Activated naive CD8-positive, alpha-beta T cell treated with anti-CD3 and anti-CD28 coated beads for 36 hours (primary cell): ENCODE measurements around the gene C2. TPM values are rescaled to one million over a fixed set of nuclear protein-coding genes. Genes with fewer than 3 reads are reported as not detected.

Source experiments
- DNase-seq: peaks from one replicate; pipeline ENCODE4 v3.0.0; 2021
- H3K27ac Mint-ChIP-seq: one replicate; pipeline ENCODE4 v1.8.0; 2022; ENCODE audit warnings: mild to moderate bottlenecking, moderate library complexity, mixed read lengths
- H3K27me3 Mint-ChIP-seq: one replicate; pipeline ENCODE4 v1.8.0; 2022; ENCODE audit warnings: mild to moderate bottlenecking, mixed read lengths
- H3K36me3 Mint-ChIP-seq: one replicate; pipeline ENCODE4 v1.8.0; 2021; ENCODE audit warnings: mild to moderate bottlenecking, mixed read lengths
- H3K4me1 Mint-ChIP-seq: one replicate; pipeline ENCODE4 v1.8.0; 2021; ENCODE audit warnings: mixed read lengths
- H3K4me3 Mint-ChIP-seq: one replicate; pipeline ENCODE4 v1.8.0; 2022; ENCODE audit warnings: mild to moderate bottlenecking, moderate library complexity, mixed read lengths
- H3K9me3 Mint-ChIP-seq: one replicate; pipeline ENCODE4 v1.8.0; 2022; ENCODE audit warnings: mixed read lengths
- total RNA-seq, 2 experiments: library from RNA; stranded (reverse); gene quantifications; one replicate each; pipeline ENCODE4 v1.2.3, GENCODE V29; 2021

The C2 gene
- total RNA-seq, 2 experiments from 2014 or later, result 0.42 to 1.6 TPM

DNA sequence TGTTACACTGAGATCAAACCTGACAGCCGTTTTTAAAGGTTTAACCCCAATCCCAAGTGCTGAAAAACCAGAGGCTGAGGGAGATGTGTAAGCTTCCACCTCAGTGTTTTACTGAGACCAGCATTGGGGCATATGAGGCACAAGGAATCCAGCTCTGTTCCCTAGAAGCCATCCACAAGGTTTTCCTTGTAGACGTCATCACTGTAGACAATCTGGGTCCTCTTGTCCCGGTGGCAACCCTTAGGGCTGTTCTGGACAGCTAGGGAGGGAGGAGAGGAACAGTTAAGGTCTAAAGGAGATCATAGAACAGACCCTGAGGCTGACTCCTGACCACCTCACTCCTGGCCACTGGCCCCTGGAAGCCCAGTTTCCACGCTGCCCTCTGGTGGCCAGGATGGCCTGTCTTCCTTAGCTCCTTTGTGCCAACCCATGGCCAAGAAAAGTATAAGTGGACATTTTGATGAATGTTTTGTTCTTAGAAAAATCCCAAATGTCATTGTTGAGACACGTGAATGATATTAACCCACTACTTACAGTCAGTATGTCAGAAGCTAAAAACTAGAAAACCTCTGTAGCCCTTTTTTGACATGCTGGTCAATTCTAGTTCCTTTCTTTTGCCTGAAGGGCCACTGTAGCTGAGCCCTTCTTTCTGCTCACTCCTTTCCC lies 24.8 kb downstream of the C2 start:
- DNase-seq, result no peak
- H3K4me3 Mint-ChIP-seq, result no peak overlapping the region
- peak overlapping the region; percentile 56 for H3K27ac Mint-ChIP-seq
- H3K36me3 Mint-ChIP-seq, result peaks cover 23% of the 10 kb centered on the region
- H3K9me3 Mint-ChIP-seq, result no peaks in the 10 kb centered on the region
- peaks cover 3% of the 10 kb centered on the region for H3K27me3 Mint-ChIP-seq
- peaks cover 1% of the 10 kb centered on the region for H3K4me1 Mint-ChIP-seq

DNA sequence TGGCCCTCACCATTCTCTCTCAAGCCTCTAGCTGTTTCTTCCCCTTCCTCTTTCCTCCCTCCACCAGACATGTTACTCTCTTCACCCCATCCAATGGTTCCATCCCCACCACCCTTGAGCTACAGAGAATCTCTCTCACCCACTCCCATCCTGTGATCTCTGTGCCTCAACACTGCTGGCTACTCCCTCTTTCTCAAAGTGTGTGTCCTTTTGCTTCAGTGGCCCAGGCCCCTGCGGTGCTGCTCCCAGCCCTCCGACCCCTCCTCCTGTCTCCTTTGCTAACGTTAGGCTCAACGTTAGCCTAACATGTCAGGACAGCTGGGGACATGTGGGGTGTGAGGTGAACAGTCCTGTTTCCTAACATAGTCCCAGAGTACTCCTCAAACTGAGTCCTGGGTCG lies 25.4 kb downstream of the C2 start:
- Mint-ChIP-seq H3K27me3 (no peaks in the 10 kb centered on the region), H3K36me3 (peaks cover 23% of the 10 kb centered on the region), H3K4me1 (peaks cover 7% of the 10 kb centered on the region), H3K27ac (peak overlapping the region; percentile 56), H3K4me3 (no peak overlapping the region), H3K9me3 (no peaks in the 10 kb centered on the region)
- no peak for DNase-seq

DNA sequence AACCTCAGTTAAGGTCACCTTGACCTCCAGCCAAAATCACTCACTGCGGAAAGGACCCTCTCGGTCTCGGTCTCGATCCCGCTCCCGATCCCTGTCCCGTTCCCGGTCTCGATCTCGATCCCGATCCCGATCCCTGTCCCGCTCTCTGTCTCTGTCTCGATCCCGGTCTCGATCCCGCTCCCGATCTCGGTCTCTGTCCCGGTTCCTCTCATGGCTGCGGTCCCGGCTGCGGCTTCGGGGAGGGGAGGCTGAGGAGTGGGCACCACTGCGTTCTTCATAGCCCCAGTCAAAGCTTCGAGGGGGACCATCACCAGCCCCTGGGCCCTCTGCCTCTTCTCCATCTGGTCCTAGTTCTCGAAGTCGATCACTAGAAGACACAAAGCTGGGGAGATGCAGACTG lies 27.0 kb downstream of the C2 start:
- peaks cover 25% of the 10 kb centered on the region for H3K36me3 Mint-ChIP-seq
- H3K4me1 Mint-ChIP-seq, result peaks cover 7% of the 10 kb centered on the region
- H3K9me3 Mint-ChIP-seq, result no peaks in the 10 kb centered on the region
- H3K27ac Mint-ChIP-seq, result no peak overlapping the region
- H3K4me3 Mint-ChIP-seq, result no peak overlapping the region
- no peak for DNase-seq
- H3K27me3 Mint-ChIP-seq, result no peaks in the 10 kb centered on the region

DNA sequence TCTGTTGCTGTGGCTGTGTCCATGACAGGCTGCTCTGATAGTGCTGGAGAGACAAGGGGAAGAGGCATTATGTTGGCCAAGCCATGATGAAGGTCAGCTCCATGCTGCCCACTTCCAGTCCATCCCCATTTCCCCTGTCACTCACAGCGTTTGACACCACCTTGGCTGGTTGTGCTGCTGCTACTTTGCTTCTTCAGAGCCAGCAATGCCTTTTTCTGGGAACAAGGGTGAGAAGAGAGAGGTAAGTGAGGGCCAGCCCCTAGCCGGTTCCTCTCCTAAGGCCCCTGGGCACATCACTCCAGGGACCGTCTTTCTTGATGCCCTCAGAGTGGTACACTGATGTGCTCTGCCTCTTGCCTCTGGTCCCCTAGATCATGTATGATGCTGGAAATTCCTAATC lies 29.3 kb downstream of the C2 start:
- Mint-ChIP-seq H3K9me3 (no peaks in the 10 kb centered on the region), H3K27me3 (no peaks in the 10 kb centered on the region), H3K4me3 (no peak overlapping the region), H3K36me3 (peaks cover 32% of the 10 kb centered on the region), H3K4me1 (peaks cover 20% of the 10 kb centered on the region), H3K27ac (no peak overlapping the region)
- no peak for DNase-seq

DNA sequence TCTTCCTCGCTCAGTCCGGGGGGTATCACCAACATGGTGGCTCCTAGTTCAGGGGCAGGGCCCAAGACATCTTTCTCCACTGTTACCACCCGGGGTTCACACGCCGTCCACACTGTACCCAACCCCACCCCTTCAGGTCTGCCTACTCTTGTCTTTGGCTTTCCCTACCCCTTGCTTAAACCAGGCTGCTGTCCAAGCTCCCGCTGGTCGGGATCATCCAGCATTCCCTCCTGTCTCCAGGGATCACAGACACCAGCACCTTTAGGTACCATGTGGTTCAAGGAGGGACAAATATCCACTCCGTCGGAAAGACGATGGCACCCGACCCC lies 30.9 kb downstream of the C2 start:
- H3K27ac Mint-ChIP-seq, result peak overlapping the region; percentile 92
- H3K4me3 Mint-ChIP-seq, result peak overlapping the region; percentile 98
- DNase-seq, result no peak
- no peaks in the 10 kb centered on the region for H3K9me3 Mint-ChIP-seq
- no peaks in the 10 kb centered on the region for H3K27me3 Mint-ChIP-seq
- peaks cover 24% of the 10 kb centered on the region for H3K4me1 Mint-ChIP-seq
- H3K36me3 Mint-ChIP-seq, result peaks cover 38% of the 10 kb centered on the region

DNA sequence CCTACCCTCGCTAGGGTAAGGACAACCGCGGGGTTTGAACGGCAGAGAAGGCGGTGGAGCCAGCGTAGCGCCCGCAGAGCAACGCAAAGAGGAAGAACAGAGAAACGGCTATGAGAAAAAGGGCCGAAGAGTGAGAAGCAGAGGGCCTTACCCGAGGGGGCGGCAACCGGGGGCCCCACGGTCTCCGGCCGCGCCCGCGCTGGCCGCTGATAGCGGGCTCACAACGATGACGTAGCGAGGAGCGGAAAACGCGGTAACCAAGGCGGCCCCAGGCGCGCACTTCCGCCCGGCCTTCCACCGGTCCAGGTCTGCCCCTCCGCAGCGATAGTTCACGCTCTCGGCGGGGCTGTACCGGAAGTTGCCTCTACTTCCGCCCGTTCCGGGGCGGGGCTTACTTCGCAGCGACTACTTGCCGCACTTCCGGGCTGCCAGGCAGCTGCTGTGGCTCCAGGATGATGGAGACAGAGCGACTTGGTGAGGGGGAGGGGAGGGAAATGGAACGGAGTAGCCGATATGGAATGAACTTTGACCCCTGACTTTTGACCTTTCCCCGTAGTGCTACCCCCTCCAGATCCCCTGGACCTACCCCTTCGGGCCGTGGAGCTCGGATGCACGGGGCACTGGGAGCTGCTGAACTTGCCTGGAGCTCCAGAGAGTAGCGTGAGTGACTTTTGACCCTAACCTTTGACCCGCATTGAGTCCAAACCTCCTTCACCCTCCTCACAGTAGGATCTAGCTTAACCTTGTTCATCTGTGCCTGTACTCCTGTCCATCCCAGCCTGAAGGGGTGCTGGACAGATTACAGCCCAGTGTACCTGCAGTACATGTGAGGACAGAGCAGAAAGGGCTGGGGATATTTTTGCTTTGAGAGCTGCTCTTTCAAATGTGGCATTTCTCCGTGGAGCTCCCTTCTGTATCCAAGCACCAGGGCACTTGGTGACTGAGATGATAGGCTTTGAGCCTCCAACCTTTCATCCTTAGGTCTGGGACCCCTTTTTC lies 31.5 kb downstream of the C2 start, which contains the start of the genes NELFE and SKIC2:
TSS of gene NELFE (minus strand) at position 231 of the 999 bp plus-strand sequence. CDS start 525 bp downstream, outside the sequence.
TSS of gene SKIC2 (plus strand) at position 435 of the 999 bp plus-strand sequence. CDS start at position 453, 18 bp downstream.
- H3K4me3 Mint-ChIP-seq, result peak within 1 kb of the TSS; percentile 98
- peaks cover 24% of the 10 kb centered on the region for H3K4me1 Mint-ChIP-seq
- peaks cover 40% of the 10 kb centered on the region for H3K36me3 Mint-ChIP-seq
- H3K9me3 Mint-ChIP-seq, result no peaks in the 10 kb centered on the region
- H3K27ac Mint-ChIP-seq, result peak within 1 kb of the TSS; percentile 97
- DNase-seq, result peak; percentile 99
- no peaks in the 10 kb centered on the region for H3K27me3 Mint-ChIP-seq

DNA sequence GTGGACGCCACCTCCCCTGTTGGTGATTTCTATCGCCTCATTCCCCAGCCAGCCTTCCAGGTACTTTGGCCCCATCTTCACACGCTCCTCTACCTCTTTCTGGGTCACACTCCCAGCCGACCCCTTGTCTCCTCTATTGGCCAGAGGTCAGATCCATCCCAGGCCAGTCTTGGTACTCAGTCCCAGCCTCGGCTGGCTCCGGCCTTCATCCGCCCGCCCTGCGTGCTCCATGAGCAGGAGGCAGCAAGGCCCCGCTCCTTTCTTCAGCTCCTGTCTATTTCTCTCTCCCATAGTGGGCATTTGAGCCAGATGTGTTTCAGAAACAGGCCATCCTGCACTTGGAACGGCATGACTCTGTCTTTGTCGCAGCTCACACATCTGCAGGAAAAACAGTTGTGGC lies 34.1 kb downstream of the C2 start:
- Mint-ChIP-seq H3K4me3 (no peak overlapping the region), H3K9me3 (no peaks in the 10 kb centered on the region), H3K4me1 (peaks cover 24% of the 10 kb centered on the region), H3K36me3 (peaks cover 28% of the 10 kb centered on the region), H3K27ac (peak overlapping the region; percentile 31), H3K27me3 (no peaks in the 10 kb centered on the region)
- DNase-seq, result no peak

DNA sequence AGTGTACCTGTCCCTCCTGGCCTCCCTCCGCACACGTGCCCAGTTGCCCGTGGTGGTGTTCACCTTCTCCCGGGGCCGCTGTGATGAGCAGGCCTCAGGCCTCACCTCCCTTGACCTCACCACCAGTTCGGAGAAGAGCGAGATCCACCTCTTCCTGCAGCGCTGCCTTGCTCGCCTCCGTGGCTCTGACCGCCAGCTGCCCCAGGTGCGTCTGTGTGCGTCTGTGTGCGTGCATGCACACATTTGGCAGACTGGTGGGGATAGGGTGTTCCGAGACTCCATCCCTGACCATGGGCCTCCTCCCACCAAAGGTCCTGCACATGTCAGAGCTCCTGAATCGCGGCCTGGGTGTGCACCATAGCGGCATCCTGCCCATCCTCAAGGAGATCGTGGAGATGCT lies 36.4 kb downstream of the C2 start:
- no peak for DNase-seq
- H3K9me3 Mint-ChIP-seq, result no peaks in the 10 kb centered on the region
- peaks cover 19% of the 10 kb centered on the region for H3K4me1 Mint-ChIP-seq
- H3K27ac Mint-ChIP-seq, result peak overlapping the region; percentile 19
- H3K27me3 Mint-ChIP-seq, result no peaks in the 10 kb centered on the region
- H3K4me3 Mint-ChIP-seq, result no peak overlapping the region
- peaks cover 28% of the 10 kb centered on the region for H3K36me3 Mint-ChIP-seq

DNA sequence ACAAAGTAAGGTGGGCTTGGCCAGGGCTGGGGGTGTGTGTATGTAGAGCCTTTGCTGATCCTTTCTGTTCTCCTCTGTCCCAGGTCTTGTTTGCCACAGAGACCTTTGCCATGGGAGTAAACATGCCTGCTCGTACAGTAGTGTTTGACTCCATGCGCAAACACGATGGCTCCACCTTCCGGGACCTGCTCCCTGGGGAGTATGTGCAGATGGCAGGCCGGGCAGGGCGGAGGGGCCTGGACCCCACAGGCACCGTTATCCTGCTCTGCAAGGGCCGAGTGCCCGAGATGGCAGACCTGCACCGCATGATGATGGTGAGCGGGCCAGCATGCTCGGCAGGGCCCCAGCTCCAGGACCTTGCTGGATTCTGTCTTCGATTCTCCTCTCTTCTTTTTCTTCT lies 38.2 kb downstream of the C2 start:
- Mint-ChIP-seq H3K27me3 (no peaks in the 10 kb centered on the region), H3K36me3 (peaks cover 34% of the 10 kb centered on the region), H3K27ac (peak overlapping the region; percentile 49), H3K9me3 (no peaks in the 10 kb centered on the region), H3K4me3 (no peak overlapping the region), H3K4me1 (peaks cover 24% of the 10 kb centered on the region)
- DNase-seq, result no peak

DNA sequence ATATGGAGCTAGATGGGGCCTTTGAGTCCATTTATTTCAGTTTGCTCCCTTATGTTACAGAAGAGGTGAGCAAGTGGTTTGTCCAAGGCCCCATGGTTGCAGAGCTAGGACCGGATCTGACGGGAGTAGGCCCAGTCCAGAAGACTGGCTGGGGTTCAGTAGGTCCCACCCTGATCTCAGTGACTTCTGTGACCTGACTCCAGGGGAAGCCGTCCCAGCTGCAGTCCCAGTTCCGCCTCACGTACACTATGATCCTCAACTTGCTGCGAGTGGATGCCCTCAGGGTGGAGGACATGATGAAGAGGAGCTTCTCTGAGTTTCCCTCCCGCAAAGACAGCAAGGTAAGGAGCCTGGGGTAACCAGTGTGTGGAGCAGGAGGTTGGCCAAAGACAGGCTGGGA lies 39.0 kb downstream of the C2 start:
- Mint-ChIP-seq H3K27me3 (no peaks in the 10 kb centered on the region), H3K36me3 (peaks cover 33% of the 10 kb centered on the region), H3K9me3 (no peaks in the 10 kb centered on the region), H3K4me1 (peaks cover 24% of the 10 kb centered on the region), H3K27ac (no peak overlapping the region), H3K4me3 (no peak overlapping the region)
- no peak for DNase-seq

DNA sequence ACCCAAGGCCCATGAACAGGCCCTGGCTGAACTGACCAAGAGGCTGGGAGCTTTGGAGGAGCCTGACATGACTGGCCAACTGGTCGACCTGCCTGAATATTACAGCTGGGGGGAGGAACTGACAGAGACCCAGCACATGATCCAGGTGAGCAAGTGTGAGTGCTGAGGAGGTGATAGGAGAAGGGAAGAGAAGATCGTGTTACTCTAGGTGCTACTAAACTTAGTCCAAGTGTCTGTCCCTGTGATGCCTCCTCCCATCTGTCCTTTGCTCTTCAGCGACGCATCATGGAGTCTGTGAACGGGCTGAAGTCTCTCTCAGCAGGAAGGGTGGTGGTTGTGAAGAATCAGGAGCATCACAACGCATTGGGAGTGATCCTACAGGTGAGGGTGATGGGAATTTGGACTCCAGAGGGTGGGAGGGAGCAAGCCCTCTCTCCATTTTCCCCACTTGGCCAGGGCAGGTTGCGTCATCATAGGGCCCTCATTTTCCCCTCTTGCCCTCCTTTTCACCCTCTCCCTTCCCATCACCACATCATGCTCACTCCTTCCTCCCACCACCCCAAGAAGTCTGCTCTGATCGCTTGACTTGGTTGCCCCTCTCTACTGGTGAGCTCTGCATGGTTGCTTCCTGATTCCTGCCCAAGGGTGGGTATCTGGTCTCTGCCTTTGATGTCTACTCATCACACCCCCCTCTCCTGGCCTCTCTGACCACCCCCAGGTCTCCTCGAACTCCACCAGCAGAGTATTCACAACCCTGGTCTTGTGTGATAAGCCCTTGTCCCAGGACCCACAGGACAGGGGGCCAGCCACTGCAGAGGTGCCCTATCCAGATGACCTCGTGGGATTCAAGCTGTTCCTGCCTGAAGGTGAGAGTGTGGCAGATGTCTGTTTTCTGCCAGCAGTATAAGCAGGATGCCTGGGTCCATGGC lies 39.7 kb downstream of the C2 start:
- no peak overlapping the region for H3K4me3 Mint-ChIP-seq
- peaks cover 26% of the 10 kb centered on the region for H3K36me3 Mint-ChIP-seq

DNA sequence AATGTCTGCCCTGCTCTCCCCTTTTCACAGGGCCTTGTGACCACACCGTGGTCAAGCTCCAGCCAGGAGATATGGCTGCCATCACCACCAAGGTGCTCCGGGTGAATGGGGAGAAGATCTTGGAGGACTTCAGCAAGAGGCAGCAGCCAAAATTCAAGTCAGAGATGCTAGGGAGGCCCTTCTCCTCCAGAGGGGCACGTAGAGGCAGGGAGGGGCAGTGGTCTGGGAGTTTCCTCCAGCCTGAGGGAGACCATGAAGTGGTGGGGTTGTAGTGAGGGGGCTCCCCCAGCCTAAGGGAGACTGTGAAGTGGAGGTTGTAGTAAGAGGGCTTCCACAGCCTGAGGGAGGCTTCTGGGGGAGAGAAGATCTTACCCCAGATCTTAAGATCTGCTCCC lies 40.4 kb downstream of the C2 start:
- Mint-ChIP-seq H3K27ac (peak overlapping the region; percentile 18), H3K9me3 (no peaks in the 10 kb centered on the region), H3K36me3 (peaks cover 21% of the 10 kb centered on the region), H3K4me1 (peaks cover 26% of the 10 kb centered on the region), H3K4me3 (no peak overlapping the region), H3K27me3 (no peaks in the 10 kb centered on the region)
- DNase-seq, result no peak

More for the DNA sequence above, 39.7 kb downstream of the C2 start:
- no peaks in the 10 kb centered on the region for H3K27me3 Mint-ChIP-seq
- peaks cover 23% of the 10 kb centered on the region for H3K4me1 Mint-ChIP-seq
- peak overlapping the region; percentile 18 for H3K27ac Mint-ChIP-seq
- DNase-seq, result no peak
- no peaks in the 10 kb centered on the region for H3K9me3 Mint-ChIP-seq

DNA sequence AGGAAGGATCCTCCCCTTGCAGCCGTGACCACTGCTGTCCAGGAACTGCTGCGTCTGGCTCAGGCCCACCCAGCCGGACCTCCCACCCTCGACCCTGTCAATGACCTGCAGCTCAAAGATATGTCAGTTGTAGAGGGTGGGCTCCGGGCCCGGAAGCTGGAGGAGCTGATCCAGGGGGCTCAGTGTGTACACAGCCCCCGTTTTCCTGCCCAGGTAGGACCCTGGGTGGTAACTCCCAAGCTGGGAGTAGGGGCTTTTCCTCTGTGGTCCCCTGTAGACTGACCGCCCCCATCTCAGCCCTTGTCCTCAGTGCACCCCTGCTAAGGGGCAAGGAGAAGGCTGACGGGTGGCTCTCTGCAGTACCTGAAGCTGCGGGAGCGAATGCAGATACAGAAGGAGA lies 40.8 kb downstream of the C2 start:
- Mint-ChIP-seq H3K27ac (no peak overlapping the region), H3K36me3 (peaks cover 21% of the 10 kb centered on the region), H3K27me3 (no peaks in the 10 kb centered on the region), H3K4me1 (peaks cover 30% of the 10 kb centered on the region), H3K4me3 (no peak overlapping the region), H3K9me3 (no peaks in the 10 kb centered on the region)
- DNase-seq, result no peak

DNA sequence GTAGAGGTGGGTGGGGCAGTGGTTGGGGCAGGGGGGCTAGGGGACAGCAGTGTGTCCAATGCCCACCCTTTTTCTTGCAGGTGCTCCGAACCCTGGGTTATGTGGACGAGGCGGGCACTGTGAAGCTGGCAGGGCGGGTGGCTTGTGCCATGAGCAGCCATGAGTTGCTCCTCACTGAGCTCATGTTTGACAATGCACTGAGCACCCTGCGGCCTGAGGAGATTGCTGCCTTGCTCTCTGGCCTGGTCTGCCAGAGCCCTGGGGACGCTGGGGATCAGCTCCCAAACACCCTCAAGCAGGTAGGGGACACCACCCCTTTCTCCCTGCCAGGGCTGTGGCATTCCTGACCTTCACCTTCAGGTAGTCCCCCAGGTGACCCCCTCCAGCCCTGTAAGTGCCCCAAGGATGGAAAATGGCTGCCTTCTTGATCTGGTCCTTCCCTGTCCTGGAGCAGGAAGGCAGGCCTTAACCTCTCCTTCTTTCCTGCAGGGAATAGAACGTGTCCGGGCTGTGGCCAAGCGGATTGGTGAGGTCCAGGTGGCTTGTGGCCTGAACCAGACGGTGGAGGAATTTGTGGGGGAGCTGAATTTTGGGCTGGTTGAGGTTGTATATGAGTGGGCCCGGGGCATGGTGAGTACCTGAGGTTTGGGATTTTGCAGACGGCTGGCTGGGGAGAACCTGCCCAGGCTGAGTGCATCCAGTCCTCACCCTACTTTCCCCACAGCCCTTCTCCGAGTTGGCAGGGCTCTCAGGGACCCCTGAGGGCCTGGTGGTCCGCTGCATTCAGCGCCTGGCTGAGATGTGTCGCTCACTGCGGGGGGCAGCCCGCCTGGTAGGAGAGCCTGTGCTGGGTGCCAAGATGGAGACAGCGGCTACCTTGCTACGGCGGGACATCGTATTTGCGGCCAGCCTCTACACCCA lies 41.5 kb downstream of the C2 start:
- peaks cover 36% of the 10 kb centered on the region for H3K4me1 Mint-ChIP-seq
- no peak for DNase-seq
- H3K36me3 Mint-ChIP-seq, result peaks cover 18% of the 10 kb centered on the region
- H3K27ac Mint-ChIP-seq, result peak overlapping the region; percentile 100
- no peaks in the 10 kb centered on the region for H3K27me3 Mint-ChIP-seq
- H3K4me3 Mint-ChIP-seq, result peak overlapping the region; percentile 96
- H3K9me3 Mint-ChIP-seq, result no peaks in the 10 kb centered on the region
